ENCODE measurements around the gene TRNAU1AP.
"Not testable (repeated sequence)": the region's sequence is repeated elsewhere in the genome, so short reads cannot be mapped to it uniquely, and the experiment has no call there.

TRNAU1AP gene

DNA sequence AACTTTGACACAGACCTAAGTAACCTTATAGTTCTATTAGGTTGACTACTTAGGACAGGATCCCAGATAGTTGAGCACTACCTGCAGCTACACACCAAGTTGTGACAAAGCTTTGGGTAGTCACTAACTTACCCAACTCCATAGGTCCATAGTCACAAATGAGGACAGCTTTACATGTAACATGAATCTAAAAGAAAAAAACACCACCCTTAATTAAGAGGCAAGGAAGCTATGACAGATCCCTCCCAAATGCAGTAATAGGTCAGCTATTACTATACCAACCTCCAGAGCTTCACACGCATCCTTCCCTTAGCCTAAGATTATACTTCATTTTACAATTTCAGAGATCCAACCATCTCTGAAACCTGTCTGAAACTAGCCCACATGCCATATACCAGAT lies 26.5 kb downstream of the TRNAU1AP start:
- peak overlapping the region; percentile 96 for H3K4me3 ChIP-seq (ENCODE audit: low read depth, low read length)

DNA sequence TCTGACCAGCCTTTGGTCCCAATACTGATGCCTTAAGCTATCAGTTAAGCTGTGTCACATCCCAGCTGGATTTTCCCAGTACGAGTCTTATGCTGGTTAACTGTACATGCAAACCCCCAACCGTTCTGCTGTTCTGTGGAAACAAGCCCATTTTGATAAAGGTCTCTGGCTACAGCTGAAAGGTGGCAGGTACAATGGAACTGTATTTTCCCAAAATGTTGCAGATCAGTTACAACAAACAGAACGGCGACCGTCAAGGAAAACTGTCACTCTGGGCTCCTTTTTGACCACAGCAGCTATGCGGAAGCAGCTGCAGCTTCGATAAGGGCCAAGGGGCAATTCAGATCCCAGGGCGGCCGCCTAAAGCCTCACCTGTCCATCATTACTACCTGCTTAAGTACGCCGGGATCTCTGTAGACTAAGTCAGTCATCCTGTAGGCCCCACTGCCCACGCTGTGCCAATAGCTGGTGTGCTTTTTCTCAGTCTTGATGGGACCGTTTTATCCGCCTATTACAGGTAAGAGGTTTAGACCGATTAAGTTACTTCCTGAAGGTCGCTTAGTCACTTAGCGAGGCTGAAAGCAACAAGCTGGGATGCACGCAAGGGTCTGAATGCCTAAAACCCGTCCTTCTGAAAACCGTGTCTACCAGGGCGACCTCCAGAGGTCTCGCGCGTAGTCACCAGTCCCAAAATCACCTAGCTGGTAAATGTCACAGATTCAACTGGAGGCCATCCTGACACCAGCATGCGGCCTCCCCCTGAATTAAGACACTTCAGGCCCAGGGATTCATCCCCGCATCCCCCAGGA lies 28.0 kb downstream of the TRNAU1AP start:
- peak overlapping the region; percentile 96 for H3K4me3 ChIP-seq (ENCODE audit: low read depth, low read length)
- TF ChIP-seq, protein P1, sequence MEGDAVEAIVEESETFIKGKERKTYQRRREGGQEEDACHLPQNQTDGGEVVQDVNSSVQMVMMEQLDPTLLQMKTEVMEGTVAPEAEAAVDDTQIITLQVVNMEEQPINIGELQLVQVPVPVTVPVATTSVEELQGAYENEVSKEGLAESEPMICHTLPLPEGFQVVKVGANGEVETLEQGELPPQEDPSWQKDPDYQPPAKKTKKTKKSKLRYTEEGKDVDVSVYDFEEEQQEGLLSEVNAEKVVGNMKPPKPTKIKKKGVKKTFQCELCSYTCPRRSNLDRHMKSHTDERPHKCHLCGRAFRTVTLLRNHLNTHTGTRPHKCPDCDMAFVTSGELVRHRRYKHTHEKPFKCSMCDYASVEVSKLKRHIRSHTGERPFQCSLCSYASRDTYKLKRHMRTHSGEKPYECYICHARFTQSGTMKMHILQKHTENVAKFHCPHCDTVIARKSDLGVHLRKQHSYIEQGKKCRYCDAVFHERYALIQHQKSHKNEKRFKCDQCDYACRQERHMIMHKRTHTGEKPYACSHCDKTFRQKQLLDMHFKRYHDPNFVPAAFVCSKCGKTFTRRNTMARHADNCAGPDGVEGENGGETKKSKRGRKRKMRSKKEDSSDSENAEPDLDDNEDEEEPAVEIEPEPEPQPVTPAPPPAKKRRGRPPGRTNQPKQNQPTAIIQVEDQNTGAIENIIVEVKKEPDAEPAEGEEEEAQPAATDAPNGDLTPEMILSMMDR (IDR thresholded peaks at IDR 0.05; ENCODE audit: low read depth, low read length): no peak

More for the DNA sequence above, 26.5 kb downstream of the TRNAU1AP start:
- TF ChIP-seq, protein P1 (IDR thresholded peaks at IDR 0.05; ENCODE audit: low read depth, low read length): no peak

DNA sequence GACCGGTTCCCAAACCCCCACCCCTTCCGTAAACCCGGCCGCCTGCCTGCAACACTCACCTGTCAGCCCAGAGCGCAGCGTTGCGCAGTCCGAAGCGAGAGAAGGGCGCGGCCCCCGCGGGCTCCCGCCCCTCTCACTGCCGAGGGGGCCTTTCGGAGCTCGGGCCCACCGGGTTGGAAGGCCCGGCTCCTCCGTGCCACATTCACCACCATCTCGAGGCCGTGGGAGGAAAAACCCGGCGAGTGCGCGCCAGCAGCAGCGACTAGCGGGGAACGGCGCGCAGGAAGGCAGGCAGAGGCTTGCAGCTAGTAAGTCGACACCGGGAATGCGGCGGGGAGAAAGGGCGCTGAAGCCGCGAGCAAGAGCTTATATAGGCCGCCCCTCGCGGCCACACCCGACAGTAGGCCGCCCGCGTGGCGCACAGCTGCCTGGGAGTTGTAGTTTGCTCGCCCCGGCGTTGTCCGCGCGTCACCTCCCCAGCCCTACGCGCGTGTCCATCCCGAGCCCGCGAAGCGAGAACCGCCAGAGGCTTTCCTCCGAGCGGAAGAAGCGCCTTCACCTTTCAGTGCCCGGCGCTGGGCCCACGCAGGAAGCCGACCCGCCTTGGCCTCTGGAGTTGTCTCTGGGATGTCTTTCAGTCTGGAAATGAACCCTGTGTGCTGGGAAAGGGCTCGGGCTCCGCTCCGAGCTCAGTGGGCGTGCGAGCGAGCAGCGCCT lies 28.8 kb downstream of the TRNAU1AP start:
- TF ChIP-seq, protein P1 (IDR thresholded peaks at IDR 0.05; ENCODE audit: low read depth, low read length): no peak
- peak overlapping the region; percentile 96 for H3K4me3 ChIP-seq (ENCODE audit: low read depth, low read length)

DNA sequence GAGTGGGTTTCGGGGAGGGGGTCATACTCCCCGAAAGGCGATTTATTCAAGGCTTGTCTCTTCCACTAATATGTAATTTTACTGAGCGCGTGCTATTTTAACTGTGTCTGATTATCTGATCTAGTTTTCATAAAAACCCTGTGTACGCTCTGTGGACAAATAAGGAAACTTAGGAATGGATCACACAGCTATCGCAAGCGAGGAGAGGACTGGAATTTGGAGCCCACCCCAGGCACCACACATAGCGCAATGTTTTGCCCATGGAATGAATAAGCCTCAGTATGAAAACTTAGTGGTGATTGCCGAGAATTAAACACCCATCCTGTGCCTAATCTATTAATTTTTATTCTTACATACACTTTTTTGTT lies 29.3 kb downstream of the TRNAU1AP start:
- TF ChIP-seq, protein P1 (IDR thresholded peaks at IDR 0.05; ENCODE audit: low read depth, low read length): no peak
- peak overlapping the region; percentile 96 for H3K4me3 ChIP-seq (ENCODE audit: low read depth, low read length)

DNA sequence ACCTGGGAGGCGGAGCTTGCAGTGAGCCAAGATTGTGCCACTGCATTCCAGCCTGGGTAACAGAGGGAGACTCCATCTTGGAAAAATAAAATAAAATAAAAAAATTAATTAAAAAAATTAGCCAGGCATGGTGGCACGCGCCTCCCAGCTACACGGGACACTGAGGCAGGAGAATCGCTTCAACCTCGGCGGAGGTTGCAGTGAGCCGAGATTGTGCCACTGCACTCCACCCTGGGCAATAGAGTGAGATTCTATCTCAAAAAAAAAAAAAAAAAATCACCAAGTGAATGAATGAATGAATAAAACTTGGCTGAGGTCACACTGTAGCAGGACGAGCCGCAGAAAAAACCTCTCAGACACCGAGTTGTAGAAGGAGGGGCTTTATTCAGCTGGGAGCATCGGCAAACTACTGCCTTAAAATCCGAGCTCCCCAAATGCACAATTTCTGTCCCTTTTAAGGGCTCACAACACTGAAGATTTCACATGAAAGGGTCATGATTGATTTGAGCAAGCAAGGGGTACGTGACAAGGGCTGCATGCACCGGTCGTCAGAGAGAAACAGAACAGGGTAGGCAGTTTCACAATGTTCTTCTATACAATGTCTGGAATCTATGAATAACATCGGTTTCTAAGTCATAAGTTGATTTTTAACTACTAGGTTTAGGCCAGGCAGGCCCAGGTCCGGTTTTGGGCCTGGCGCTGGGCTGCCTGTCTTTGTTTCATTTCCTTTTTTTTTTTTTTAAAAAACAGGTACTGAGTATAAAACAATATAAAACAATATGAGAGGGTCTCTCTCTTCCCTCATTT lies 33.9 kb downstream of the TRNAU1AP start:
- not testable (repeated sequence) for H3K4me3 ChIP-seq (ENCODE audit: low read depth, low read length)

DNA sequence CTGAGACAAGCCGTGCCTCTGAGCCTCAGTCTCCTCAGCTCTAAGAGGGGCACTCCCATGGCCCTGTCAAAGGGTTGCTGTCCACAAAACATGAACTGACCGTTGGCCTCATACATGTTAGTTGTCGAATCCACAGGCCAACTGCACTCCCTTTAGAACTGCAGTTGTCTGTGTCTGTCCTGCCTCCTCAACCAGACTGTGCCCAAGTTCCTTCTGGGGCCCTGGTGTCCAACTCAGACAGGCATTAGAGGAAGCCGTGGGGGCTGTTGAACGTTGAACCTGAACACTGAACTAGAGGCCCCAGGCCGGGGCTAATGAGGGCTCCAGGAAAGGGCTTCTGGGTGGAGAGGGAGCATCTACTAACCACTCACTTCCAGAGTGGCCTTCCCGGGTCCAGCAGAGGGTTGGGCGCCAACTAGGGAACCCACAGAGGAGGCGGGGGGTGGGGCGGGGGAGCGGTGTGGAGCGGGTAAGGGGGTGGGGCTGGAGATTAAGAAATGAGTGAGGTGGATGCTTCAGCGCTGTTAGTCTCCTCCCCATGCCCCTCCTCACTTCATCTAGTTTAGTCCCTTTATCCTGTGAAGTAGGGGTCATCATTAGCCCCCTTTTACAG lies 38.9 kb downstream of the TRNAU1AP start, which contains the start of gene RAB42:
Gene RAB42 (plus strand): TSS at position 558 of the 613 bp plus-strand sequence. CDS start 247 bp downstream, outside the sequence.
- peak within 1 kb of the TSS; percentile 53 for H3K4me3 ChIP-seq (ENCODE audit: low read depth, low read length)
- TF ChIP-seq, protein P1 (IDR thresholded peaks at IDR 0.05; ENCODE audit: low read depth, low read length): no peak
